ENCODE measurements around the gene TNRC18. TPM values are rescaled to one million over a fixed set of nuclear protein-coding genes. Genes with fewer than 3 reads are reported as not detected.

The TNRC18 gene
- total RNA-seq, 1 donor from 2014 or later: 99.1 TPM

DNA sequence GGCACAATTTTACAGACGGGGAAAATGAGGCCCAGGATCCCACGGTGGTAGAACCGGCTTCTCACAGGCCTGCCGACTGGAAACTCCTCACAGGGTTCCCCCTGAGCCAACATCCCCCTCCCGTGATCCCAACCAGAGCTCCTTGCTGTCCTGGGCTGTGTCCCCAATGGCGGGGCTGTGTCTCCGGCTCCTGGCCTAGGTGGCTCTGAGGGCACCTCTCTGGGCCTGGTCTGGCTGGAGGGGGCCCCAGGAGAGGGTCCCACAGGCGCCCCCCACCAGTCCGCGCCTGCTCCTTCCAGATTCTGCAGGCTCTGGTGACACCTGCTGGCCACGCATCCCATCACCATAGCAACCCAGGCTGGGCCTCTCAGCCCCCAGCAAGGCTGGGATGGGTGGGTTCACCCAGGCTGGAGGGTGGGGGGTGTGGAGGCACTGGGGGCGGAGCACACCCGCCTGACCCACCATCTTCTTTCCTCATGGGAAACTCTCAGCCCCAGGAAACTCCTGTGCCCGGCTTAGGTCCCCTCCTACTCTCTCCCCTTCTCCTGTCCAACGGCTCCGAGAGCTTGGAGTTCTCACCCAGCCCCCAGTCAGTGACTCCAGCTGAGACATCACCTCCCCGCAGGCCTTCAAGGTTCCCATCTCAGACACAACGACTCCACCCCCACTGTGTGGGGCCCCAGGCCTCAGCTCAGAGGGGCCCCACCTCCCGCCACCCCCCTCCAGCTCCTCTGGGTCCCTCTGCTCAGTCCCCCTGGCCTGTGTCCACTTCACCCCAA is 27.1 kb upstream of the TNRC18 start:
- no peak for DNase-seq (ENCODE audit: extremely low read depth, low read depth, low spot score)

GRCh38 chr7:5448378-5449037 is 24.9 kb upstream of the TNRC18 start:
- DNase-seq (ENCODE audit: extremely low read depth, low read depth, low spot score): no peak

- no peak for DNase-seq (ENCODE audit: extremely low read depth, low read depth, low spot score)
Measured at GRCh38 chr7:5445981-5446594, 22.5 kb upstream of the TNRC18 start.

DNA sequence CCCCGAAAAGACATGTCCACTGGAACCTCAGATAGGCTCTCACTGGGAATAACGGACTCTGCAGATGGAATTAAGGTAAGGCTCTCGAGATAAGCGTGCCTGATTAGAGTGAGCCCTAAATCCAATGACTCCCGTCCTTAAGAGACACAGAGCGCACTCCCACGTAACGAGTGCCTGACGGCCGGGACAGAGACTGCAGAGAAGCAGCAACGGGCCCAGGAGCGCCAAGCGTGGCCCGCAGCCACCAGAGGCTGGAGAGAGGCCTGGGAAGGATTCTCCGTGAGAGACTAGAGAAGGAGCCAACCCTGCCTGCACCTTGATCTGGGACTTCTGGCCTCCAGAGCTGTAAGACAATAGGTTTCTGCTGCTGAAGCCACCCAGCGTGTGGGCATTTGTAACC is 20.0 kb upstream of the TNRC18 start:
- DNase-seq (ENCODE audit: extremely low read depth, low read depth, low spot score): no peak

- DNase-seq (ENCODE audit: extremely low read depth, low read depth, low spot score): no peak
Measured at GRCh38 chr7:5442757-5443305, 19.2 kb upstream of the TNRC18 start.

DNA sequence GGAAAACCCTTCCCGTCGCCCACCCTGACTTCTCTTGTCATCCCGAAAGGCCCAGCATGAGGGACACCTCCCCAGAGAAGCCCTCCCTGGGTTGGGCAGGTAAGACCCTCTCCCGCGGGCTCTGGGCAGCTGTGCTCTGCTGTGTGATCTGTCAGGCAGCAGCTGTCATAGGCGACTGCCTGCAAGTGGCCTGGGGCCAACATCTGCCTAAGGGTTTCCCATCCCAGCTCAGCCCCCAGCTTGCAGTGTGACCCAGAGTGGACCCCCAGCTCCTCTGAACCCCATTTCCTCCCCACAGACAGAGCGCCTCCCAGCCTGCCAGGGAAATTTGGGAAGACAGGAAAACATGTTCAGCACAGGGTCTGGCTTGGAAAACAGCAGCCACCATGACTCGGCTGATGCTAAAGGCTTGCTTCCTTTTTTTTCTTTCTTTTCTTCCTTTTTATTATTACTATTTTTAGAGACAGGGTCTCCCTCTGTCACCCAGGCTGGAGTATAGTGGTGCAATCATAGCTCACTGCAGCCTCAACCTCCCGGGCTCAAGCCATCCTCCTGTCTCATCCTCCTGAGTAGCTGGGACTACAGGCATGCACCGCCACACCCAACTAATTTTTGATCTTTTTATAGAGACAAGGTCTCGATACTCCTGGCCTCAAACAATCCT is 18.3 kb upstream of the TNRC18 start:
- no peak for DNase-seq (ENCODE audit: extremely low read depth, low read depth, low spot score)

DNA sequence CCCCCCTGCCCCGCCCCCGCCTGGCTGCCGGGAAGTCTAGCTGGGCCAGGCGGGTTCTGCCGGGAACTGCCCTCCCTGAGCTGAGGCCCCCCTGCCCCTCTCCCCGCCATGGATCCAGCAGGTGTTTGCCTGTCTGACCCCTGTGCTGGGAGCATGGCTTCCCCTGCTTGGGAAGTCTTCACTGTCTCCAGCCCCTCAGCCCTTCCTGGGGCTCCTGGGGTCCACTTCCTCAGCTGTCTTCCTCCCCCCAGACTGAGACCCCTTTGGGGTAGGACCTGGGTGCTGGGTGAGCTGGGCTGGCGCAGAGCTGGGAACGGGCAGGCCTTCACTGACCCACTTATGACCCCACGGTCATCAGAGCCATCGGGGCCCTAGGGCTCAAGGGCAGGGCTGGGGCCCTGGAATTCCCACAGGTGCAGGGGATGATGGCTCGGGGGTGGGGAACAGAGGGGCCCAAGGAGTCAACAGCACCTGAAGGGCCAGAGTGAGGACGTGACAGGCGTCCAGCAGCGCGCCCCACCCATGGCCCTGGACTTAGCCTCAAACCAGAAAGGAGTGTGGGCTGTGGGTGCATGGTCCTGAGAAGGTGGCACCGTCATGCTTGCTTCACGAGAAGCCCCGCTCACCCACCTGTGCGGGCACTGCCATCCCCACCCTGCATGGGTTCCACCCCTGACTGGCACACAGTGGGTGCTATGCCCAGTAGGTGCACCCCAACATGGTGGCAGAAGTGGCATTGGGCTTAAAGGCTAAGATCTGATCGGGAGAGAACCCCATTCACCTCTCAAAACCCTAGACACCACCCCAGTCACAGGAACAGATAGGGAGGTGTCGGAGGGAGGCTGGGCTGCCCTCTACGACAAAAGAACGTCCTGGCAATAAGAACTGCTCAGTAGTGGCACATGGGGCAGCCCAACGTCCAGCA is 16.2 kb upstream of the TNRC18 start:
- no peak for DNase-seq (ENCODE audit: extremely low read depth, low read depth, low spot score)

DNA sequence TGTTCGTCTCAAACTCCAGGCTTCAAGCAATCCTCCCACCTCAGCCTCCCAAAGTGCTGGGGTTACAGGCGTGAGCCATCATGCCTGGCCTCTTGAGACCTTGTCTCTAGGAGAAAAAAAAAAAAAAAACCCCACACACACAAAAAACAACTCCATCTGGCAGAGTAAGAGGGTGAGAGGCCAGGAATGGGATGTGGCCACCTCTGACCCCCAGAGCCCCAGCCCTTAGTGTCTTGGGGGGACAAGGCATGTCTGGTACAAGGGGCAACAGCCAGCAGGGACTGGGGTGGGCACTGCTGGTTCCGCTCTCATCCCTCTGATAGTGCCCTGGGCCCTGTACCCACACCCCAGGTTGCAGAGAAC is 15.6 kb upstream of the TNRC18 start:
- no peak for DNase-seq (ENCODE audit: extremely low read depth, low read depth, low spot score)

GRCh38 chr7:5437987-5438386 is 14.4 kb upstream of the TNRC18 start:
- no peak for DNase-seq (ENCODE audit: extremely low read depth, low read depth, low spot score)

DNA sequence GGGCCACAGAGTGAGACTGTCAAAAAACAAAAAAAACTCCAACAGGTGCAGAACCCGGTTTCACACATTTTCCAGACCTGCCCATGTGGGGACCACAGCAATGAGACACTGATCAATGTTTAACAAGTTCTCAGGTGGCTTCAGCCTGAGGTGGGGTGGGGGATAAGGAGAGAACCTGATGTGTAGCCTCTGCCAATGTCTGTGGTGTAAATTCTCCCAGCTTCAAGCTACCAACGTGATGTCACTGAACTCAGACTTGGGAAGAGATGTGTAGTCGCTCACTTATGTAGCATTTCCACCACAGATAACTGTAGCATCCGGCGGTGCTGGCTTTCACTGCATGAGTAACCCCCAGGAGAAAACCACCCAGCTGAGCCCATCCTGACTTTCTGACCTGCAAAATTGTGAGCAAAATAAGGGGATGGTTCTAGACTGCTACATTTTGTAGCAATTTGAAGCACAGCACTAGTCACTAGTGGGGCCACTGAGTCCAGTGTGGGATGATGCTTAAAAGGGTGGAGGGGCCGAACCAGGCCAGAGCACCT is 13.8 kb upstream of the TNRC18 start:
- no peak for DNase-seq (ENCODE audit: extremely low read depth, low read depth, low spot score)

GRCh38 chr7:5436003-5436678 is 12.5 kb upstream of the TNRC18 start:
- no peak for DNase-seq (ENCODE audit: extremely low read depth, low read depth, low spot score)

DNA sequence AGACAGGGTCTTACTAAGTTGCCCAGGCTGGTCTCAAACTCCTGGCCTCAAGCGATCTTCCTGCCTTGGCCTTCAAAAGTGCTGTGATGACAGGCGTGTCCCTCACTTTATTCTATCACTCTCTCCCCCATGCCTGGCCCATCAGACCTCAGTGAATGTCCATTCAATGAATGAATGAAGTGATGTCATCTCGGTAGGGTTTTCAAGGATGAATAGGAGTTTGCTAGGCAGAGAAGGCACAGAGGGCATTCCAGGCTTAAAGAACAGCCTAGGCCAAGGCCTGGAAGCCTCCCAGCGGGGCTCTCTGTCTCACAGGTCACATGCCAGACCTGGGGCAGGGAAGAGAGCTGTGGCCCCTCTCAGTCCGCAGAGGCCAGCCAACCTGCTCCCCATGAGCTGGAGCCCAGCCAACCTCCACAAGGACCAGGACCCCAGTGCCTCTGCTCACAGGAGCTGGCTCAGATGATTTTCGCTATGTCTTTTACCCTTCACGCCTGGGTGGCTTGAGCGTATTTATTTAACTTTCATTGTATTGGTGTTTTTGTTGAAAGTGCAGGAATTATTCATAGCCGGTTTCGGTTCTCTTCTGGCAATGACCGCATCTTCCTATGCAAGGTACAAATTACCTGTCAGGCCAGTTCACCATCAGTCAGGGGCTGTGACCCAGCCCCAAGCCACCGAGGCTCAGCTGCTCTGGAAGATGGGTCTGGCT is 11.8 kb upstream of the TNRC18 start:
- DNase-seq (ENCODE audit: extremely low read depth, low read depth, low spot score): no peak

GRCh38 chr7:5433181-5433580 is 9.5 kb upstream of the TNRC18 start:
- DNase-seq (ENCODE audit: extremely low read depth, low read depth, low spot score): no peak

GRCh38 chr7:5432691-5433090 is 9.1 kb upstream of the TNRC18 start:
- no peak for DNase-seq (ENCODE audit: extremely low read depth, low read depth, low spot score)

DNA sequence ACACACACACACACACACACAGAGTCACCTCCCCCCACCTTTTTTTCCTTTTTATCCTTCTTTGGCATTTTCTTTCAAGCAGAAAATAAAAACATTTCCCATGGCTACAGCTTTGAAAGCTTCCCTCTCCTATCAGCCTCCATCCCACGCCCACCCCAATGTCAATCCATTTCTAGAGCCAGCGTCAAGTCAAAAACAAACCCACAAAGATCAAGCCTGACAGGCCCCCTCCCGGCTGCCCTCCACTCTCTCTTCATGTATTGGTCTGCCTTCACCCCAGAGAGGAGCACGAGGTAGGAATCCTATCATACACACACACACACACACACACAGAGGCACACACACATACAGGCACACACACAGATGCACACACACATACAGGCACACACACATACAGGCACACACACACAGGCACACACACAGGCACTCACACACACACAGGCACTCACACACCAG is 8.0 kb upstream of the TNRC18 start:
- no peak for DNase-seq (ENCODE audit: extremely low read depth, low read depth, low spot score)

GRCh38 chr7:5430612-5430947 is 6.9 kb upstream of the TNRC18 start:
- DNase-seq (ENCODE audit: extremely low read depth, low read depth, low spot score): no peak

GRCh38 chr7:5429857-5430611 is 6.4 kb upstream of the TNRC18 start:
- no peak for DNase-seq (ENCODE audit: extremely low read depth, low read depth, low spot score)

DNA sequence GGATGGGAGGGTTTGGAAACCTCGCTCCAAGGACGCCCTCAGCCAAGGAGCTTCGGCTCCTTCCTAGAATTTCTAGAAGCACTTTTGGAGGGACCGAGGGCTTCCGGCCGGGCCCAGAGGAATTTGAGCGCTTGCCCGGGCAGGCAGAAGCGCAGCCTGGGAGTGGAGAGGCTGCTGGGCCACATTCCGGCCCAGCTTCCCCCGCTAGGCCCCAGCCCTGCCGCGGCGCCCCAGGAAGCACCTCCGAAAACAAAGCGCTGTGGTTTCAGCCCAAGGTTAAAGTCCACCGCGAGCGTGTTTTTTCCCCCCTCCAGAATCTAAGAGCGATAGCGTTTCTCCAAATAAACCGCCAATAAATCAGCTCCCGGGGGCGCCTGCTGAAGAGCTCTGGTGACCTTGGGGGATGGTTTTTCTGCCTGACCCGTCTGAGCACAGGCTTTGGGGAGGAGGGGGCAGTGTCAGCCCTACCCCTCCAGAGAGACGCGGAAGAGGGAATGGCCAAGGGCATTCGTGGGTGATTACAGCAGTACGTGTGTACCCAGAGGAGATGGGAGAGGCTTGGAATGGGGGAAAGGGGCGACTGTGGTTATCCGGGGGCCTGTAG is 5.7 kb upstream of the TNRC18 start:
- no peak for DNase-seq (ENCODE audit: extremely low read depth, low read depth, low spot score)

Measured in glomerular endothelial cell (primary cell).